ENCODE results near the gene RBM10. TPM values are rescaled to one million over a fixed set of nuclear protein-coding genes. Genes with fewer than 3 reads are reported as not detected.

The RBM10 gene
- total RNA-seq, 1 donor from 2014 or later = 58.7 TPM

GRCh38 chrX:47216393-47216925 is 71.4 kb downstream of the RBM10 start:
- intact Hi-C loops (cut with micrococcal nuclease) = no loop called here

GRCh38 chrX:47217121-47217851 is 72.3 kb downstream of the RBM10 start:
- intact Hi-C loops (cut with micrococcal nuclease) = loop anchor here (1.0 kb wide), 1 partner anchor 72 kb away; the partner anchor contains the start of gene RBM10

- intact Hi-C loops (cut with micrococcal nuclease) = loop anchor here (1.0 to 2.0 kb wide), 6 partner anchors 15 to 433 kb away; partner anchors contain the start of genes ARAF, ELK1, RBM10 and UBA1
Observed at GRCh38 chrX:47217852-47218279, 72.8 kb downstream of the RBM10 start.

- intact Hi-C loops (cut with micrococcal nuclease) = loop anchor here (1.0 to 2.0 kb wide), 5 partner anchors 15 to 432 kb away; partner anchors contain the start of genes ARAF, ELK1, UBA1 and USP11
Observed at GRCh38 chrX:47218280-47218919, 73.4 kb downstream of the RBM10 start, which contains the start of gene CDK16. Gene CDK16 (plus strand): TSS chrX:47218681. CDS start chrX:47223558, 4,877 bp downstream.

- intact Hi-C loops (cut with micrococcal nuclease) = loop anchor here (1.0 to 2.0 kb wide), 5 partner anchors 14 to 432 kb away; partner anchors contain the start of genes ARAF, ELK1, UBA1 and USP11
Observed at GRCh38 chrX:47218920-47219815, 74.1 kb downstream of the RBM10 start.

- intact Hi-C loops (cut with micrococcal nuclease) = no loop called here
Observed at GRCh38 chrX:47221756-47222155, 76.7 kb downstream of the RBM10 start.

- intact Hi-C loops (cut with micrococcal nuclease) = no loop called here
Observed at GRCh38 chrX:47222751-47223350, 77.8 kb downstream of the RBM10 start.

- intact Hi-C loops (cut with micrococcal nuclease) = no loop called here
Observed at GRCh38 chrX:47223476-47224250, 78.6 kb downstream of the RBM10 start.

GRCh38 chrX:47224266-47224895 is 79.4 kb downstream of the RBM10 start:
- intact Hi-C loops (cut with micrococcal nuclease) = no loop called here

GRCh38 chrX:47224896-47225290 is 79.9 kb downstream of the RBM10 start:
- intact Hi-C loops (cut with micrococcal nuclease) = no loop called here

- intact Hi-C loops (cut with micrococcal nuclease) = no loop called here
Observed at GRCh38 chrX:47226071-47226470, 81.0 kb downstream of the RBM10 start.

GRCh38 chrX:47226531-47227333 is 81.7 kb downstream of the RBM10 start:
- intact Hi-C loops (cut with micrococcal nuclease) = no loop called here

- intact Hi-C loops (cut with micrococcal nuclease) = no loop called here
Observed at GRCh38 chrX:47227334-47227583, 82.2 kb downstream of the RBM10 start.

GRCh38 chrX:47228550-47229270 is 83.7 kb downstream of the RBM10 start:
- intact Hi-C loops (cut with micrococcal nuclease) = no loop called here

- intact Hi-C loops (cut with micrococcal nuclease) = no loop called here
Observed at GRCh38 chrX:47229427-47229826, 84.4 kb downstream of the RBM10 start.

GRCh38 chrX:47230136-47230868 is 85.3 kb downstream of the RBM10 start:
- intact Hi-C loops (cut with micrococcal nuclease) = loop anchor here (5.0 kb wide), 2 partner anchors 152 to 772 kb away; partner anchors contain the start of gene ZNF182

- intact Hi-C loops (cut with micrococcal nuclease) = loop anchor here (5.0 kb wide), 2 partner anchors 151 to 771 kb away; partner anchors contain the start of gene ZNF182
Observed at GRCh38 chrX:47231167-47231566, 86.1 kb downstream of the RBM10 start.
